OCI-LY7 (cell line): ENCODE measurements around the gene KCNMA1.

Source experiments
- EZH2phosphoT487 ChIP-seq: fragments of 200-600 bp; sonication (generic); IDR thresholded peaks from 2 replicates; pipeline ENCODE4 v1.6.1; 2018; ENCODE audit warnings: low read depth, borderline replicate concordance, mild to moderate bottlenecking, mixed run types, antibody characterized with exemption, low read length, moderate library complexity, mixed read lengths
- TF ChIP-seq, protein P1 (sequence below): fragments of 200-600 bp; sonication (generic); conservative IDR thresholded peaks from 2 replicates; pipeline ENCODE4 v1.5.1; 2014; ENCODE audit warnings: mild to moderate bottlenecking, antibody characterized with exemption, low read length, moderate library complexity, mixed read lengths

DNA sequence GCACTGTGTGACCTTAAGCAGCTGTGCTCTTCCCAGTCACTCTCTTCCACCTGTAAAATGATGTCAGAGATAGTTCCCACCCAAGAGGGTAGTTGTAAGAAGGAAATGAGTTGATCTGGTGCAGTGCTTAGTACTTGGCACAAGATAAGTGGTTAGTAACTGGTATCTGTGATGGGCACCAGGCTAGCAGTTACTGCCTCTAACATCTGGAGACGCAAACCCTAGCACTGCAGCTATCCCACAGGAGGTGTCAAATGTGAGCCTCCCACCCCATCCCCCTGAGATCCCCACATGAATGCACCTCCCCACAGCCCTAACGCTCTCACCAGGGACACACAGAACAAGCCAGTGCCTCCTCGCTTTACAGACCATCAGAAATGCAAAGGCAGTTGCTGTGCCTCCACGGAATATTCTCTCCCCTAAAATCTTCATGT lies 72.0 kb downstream of the KCNMA1 start:
- TF ChIP-seq, protein P1, sequence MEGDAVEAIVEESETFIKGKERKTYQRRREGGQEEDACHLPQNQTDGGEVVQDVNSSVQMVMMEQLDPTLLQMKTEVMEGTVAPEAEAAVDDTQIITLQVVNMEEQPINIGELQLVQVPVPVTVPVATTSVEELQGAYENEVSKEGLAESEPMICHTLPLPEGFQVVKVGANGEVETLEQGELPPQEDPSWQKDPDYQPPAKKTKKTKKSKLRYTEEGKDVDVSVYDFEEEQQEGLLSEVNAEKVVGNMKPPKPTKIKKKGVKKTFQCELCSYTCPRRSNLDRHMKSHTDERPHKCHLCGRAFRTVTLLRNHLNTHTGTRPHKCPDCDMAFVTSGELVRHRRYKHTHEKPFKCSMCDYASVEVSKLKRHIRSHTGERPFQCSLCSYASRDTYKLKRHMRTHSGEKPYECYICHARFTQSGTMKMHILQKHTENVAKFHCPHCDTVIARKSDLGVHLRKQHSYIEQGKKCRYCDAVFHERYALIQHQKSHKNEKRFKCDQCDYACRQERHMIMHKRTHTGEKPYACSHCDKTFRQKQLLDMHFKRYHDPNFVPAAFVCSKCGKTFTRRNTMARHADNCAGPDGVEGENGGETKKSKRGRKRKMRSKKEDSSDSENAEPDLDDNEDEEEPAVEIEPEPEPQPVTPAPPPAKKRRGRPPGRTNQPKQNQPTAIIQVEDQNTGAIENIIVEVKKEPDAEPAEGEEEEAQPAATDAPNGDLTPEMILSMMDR, result no peak
- no peak for TF ChIP-seq EZH2phosphoT487
